ENCODE results near the gene BLOC1S1. TPM values are rescaled to one million over a fixed set of nuclear protein-coding genes. Genes with fewer than 3 reads are reported as not detected.

Gene BLOC1S1
- total RNA-seq, 2 experiments from 2014 or later, result 79.0 to 84.6 TPM

DNA sequence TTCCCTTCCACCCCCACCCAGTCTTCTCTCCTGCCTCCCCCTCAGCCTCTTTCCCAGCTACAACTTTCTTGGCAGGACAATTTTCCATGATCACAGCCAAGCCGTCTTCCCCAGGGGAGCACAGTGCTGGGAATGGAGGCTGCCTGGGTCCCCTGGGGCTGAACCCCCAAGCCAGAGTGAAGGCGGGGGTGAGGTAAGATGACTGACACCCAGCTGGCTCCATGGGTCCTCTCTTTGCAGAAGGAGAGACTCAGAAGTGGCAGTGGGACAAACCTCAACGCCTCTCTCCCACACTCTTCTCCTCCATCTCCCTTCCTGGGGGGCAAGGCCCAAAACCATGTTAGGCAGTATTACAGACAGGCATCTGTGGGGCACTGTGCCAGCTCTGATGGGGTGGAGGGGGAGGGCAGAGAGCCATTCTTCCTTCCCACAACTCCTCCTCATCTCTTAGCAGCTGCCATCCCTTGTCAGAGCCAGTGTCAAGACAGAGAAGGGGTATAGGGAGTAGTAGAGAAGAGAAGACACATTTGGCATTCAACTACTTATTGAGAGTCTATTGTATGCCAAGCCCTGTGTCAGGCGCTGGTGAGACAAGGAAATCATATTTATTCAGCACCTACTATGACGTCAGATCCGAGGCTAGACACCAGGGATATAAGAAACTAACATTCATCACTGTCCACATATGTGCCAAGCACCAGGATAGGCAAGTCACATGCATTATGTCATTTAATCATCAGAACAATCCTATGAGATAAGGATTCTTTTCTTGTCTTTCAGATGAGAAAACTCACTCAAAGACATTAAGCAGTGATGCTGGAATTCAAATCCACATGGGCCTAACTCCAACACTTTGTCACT is 11.7 kb upstream of the BLOC1S1 start:
- Mint-ChIP-seq H3K36me3 (ENCODE audit: low read depth) (no peaks in the 10 kb centered on the region), H3K4me1 (ENCODE audit: low read depth) (peaks cover 12% of the 10 kb centered on the region), H3K9me3 (no peaks in the 10 kb centered on the region), H3K4me3 (no peak overlapping the region), H3K27me3 (peaks cover 20% of the 10 kb centered on the region), H3K27ac (no peak overlapping the region)
- CTCF ChIA-PET, result interaction anchor here (1.9 kb wide), 1 partner anchor 8 kb away, joined by 8 read pairs; no protein-coding TSS in a partner anchor
- POLR2A ChIA-PET, result interaction anchor here (1.1 kb wide), 1 partner anchor 12 kb away, joined by 4 read pairs; the partner anchor contains the start of gene BLOC1S1
- TF ChIP-seq, protein P1, sequence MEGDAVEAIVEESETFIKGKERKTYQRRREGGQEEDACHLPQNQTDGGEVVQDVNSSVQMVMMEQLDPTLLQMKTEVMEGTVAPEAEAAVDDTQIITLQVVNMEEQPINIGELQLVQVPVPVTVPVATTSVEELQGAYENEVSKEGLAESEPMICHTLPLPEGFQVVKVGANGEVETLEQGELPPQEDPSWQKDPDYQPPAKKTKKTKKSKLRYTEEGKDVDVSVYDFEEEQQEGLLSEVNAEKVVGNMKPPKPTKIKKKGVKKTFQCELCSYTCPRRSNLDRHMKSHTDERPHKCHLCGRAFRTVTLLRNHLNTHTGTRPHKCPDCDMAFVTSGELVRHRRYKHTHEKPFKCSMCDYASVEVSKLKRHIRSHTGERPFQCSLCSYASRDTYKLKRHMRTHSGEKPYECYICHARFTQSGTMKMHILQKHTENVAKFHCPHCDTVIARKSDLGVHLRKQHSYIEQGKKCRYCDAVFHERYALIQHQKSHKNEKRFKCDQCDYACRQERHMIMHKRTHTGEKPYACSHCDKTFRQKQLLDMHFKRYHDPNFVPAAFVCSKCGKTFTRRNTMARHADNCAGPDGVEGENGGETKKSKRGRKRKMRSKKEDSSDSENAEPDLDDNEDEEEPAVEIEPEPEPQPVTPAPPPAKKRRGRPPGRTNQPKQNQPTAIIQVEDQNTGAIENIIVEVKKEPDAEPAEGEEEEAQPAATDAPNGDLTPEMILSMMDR (IDR thresholded peaks at IDR 0.05), result no peak
- no peak for ATAC-seq
- no peak for DNase-seq
- intact Hi-C loops (cut with micrococcal nuclease), result no loop called here

DNA sequence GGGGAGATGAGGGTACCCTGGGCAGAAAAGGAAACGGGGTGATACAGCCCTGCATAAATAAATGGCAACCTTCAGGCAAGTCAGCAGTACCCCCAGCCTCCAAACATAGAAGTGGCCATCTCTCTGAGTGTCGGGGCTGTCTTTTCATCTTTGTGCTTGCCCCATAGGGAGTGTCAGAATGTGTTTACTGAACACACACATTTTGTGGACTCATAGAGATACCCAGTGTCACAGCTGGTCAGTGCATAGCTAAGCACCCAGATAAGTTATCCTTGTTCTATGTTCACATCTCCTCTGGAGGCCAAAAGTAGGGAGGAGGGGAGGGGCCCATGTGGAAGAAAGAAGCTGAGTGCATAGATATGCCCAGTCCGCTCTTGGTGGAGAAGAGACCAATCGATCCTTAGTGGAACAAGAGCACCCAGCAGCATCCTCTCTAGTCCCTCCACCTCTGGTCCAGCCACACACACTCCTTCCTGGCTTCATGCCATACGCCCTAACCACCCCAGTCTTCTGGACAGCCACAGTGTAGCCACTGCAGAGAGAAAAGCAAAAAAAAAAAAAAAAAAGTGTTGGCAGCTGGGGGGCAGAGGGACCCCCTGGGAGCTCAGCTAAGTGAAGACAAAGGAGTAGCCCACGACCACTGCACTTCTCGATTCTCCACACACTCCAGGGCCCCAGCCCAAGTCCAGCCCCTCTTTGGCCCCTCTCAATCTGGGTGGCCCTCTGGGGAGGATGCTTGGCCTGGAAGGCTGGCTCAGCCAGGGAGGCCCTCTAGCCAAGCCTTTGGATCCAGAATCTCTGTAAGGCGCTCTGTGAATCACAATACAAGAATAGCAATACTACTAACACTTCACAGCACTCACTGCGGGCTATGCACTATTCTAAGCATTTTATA is 10.8 kb upstream of the BLOC1S1 start:
- CTCF ChIA-PET, result interaction anchor here (0.8 to 2.3 kb wide), 7 partner anchors 9 to 47 kb away, joined by 3 to 10 read pairs (median 6); partner anchors contain the start of gene BLOC1S1
- Mint-ChIP-seq H3K4me3 (no peak overlapping the region), H3K27me3 (peaks cover 22% of the 10 kb centered on the region), H3K36me3 (ENCODE audit: low read depth) (no peaks in the 10 kb centered on the region), H3K27ac (no peak overlapping the region), H3K9me3 (no peaks in the 10 kb centered on the region), H3K4me1 (ENCODE audit: low read depth) (peaks cover 12% of the 10 kb centered on the region)
- DNase-seq (no peak), ATAC-seq (no peak)
- TF ChIP-seq, protein P1 (IDR thresholded peaks at IDR 0.05), result no peak
- POLR2A ChIA-PET, result interaction anchor here (1.3 to 2.8 kb wide), 2 partner anchors 11 to 12 kb away, joined by 4 to 13 read pairs; partner anchors contain the start of gene BLOC1S1
- intact Hi-C loops (cut with micrococcal nuclease), result no loop called here

DNA sequence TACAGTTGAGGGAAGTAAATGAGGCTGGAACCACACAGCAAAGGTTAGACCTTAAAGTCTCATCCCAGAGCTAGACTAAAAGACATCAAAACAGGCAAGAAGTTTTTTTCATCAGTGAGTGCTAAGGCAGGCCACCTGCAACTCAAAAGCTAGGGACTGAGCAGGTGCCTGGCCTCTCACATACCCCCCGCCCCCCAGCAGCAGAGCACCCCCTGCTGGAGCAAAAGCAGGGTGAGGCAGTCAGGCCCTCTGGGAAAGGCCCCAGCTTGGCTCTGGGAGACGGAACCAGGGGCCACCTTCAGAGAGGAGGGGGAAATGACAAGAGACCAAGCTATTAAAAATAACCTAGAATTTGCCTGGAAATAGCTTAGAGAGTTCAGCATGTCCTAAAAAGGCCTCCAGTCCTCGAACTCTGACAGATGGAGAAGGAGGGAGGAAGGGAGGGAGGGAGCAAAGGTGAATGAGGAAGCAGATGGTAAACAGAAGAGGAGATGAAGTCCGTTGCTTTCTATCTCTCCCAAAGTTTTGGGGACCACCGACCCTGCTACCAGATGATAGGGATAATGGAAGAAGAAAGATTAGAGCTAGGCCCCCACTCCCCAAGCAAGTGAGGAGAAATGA is 10.0 kb upstream of the BLOC1S1 start:
- Mint-ChIP-seq H3K9me3 (no peaks in the 10 kb centered on the region), H3K4me1 (ENCODE audit: low read depth) (peaks cover 12% of the 10 kb centered on the region), H3K4me3 (no peak overlapping the region), H3K27me3 (peaks cover 22% of the 10 kb centered on the region), H3K36me3 (ENCODE audit: low read depth) (no peaks in the 10 kb centered on the region), H3K27ac (no peak overlapping the region)
- TF ChIP-seq, protein P1 (IDR thresholded peaks at IDR 0.05), result peak; percentile 45
- ChIA-PET CTCF (interaction anchor here (0.7 to 2.3 kb wide), 13 partner anchors 10 to 87 kb away, joined by 3 to 10 read pairs (median 3); partner anchors contain the start of gene BLOC1S1), POLR2A (interaction anchor here (0.9 to 2.8 kb wide), 3 partner anchors 10 to 24 kb away, joined by 3 to 13 read pairs (median 4); partner anchors contain the start of gene BLOC1S1)
- intact Hi-C loops (cut with micrococcal nuclease), result no loop called here
- peak; percentile 50 for DNase-seq
- peak; percentile 35 for ATAC-seq

DNA sequence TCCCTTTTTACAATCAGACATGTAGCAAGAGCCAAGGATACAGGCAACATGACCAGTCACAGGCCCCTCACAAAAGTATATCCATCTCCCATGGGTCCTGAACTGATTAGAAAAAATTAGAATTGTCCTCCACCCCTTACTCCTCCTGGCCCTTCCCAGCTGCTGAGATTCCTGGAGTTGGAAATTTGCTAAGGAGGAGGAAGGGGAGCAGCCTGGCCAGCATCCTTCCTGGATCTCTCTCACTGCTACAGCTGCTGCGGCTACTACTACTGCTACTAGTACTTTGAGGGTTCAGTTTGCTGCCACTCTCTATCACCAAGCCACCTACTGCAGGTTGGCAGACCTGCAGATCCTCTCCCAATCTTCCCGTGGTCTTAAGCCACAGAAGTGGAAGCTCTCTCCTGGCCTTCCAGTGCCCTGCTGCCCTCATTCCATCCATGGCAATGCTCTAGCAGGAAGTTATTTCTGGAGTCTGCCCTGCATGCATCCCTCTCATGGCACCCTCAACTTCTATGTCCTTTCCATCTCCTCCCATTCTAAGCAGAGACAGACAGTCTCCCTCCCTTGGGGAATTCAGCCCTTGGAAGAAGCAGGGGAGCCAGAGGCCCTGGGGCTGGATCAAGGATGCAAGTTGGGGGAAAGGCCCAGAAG is 9.2 kb upstream of the BLOC1S1 start:
- H3K4me3 Mint-ChIP-seq, result peak overlapping the region; percentile 63
- TF ChIP-seq, protein P1 (IDR thresholded peaks at IDR 0.05), result no peak
- H3K27ac Mint-ChIP-seq, result no peak overlapping the region
- peaks cover 12% of the 10 kb centered on the region for H3K4me1 Mint-ChIP-seq (ENCODE audit: low read depth)
- intact Hi-C loops (cut with micrococcal nuclease), result no loop called here
- POLR2A ChIA-PET, result interaction anchor here (0.9 to 2.8 kb wide), 4 partner anchors 9 to 43 kb away, joined by 3 to 13 read pairs (median 4); partner anchors contain the start of gene BLOC1S1
- DNase-seq (no peak), ATAC-seq (no peak)
- peaks cover 22% of the 10 kb centered on the region for H3K27me3 Mint-ChIP-seq
- CTCF ChIA-PET, result interaction anchor here (0.7 to 2.3 kb wide), 12 partner anchors 9 to 88 kb away, joined by 3 to 10 read pairs (median 4); partner anchors contain the start of gene BLOC1S1
- no peaks in the 10 kb centered on the region for H3K36me3 Mint-ChIP-seq (ENCODE audit: low read depth)
- no peaks in the 10 kb centered on the region for H3K9me3 Mint-ChIP-seq
